B cell (primary cell): Measurements from ENCODE around the gene NTNG1.

Source experiments
- CTCF ChIP-seq: fragments of 200-600 bp; IDR thresholded peaks from one replicate; pipeline ENCODE4 v1.8.0; 2022; ENCODE audit warnings: antibody characterized with exemption, mild to moderate bottlenecking
- EZH2 ChIP-seq: IDR thresholded peaks from 2 replicates; pipeline ENCODE4 v1.6.1; 2012; ENCODE audit warnings: borderline replicate concordance, low read depth, mild to moderate bottlenecking, moderate library complexity, low read length; ENCODE audit not compliant: insufficient read depth, poor library complexity, severe bottlenecking

GRCh38 chr1:107407011-107407410, 266.2 kb downstream of the NTNG1 start:
- TF ChIP-seq CTCF (no peak), EZH2 (no peak)
